GM19238 (cell line): Measurements from ENCODE around the gene OGDHL.
"Not testable (repeated sequence)": the region's sequence is repeated elsewhere in the genome, so short reads cannot be mapped to it uniquely, and the experiment has no call there.

Source experiments
- DNase-seq: peaks from one replicate; pipeline ENCODE4 v3.0.0; 2011; ENCODE audit warnings: low spot score; ENCODE audit not compliant: insufficient read length

Gene OGDHL

DNA sequence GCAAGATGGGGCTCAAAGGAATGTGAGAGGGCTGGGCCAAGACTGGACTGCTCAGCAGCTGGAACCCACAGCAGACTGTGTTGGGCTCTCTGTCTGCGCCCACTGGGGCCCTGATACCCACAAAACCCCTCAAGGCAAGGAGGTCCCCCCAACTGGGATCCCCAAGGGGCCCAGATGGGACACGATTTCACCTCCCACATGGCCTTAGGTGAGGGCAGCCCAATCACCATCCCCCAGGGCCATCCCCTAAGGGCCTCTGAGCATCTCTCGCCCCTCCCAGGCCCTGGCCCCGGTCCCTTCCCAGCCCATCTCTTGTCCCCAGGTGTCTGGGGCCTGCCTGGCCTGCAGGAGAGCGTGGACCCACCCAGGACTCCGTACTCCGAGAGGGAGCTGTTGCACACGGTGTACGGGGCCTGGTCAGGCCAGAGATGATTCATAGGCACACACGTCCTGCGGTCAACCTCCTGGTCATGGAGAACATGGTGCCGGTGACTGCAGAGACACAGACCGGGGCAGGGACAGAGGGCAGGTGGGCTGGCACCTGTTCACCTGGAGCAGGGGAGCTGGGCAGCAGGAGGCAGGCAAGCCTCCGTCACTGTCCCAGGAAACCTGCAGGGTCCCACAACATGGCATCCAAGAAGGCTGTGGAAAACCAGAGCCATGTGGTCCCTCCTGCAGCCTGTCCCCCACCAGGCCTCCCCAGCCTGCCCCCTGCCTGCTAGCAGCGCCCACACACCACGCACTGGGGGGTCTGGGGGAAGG is 21.6 kb downstream of the OGDHL start:
- DNase-seq: no peak

DNA sequence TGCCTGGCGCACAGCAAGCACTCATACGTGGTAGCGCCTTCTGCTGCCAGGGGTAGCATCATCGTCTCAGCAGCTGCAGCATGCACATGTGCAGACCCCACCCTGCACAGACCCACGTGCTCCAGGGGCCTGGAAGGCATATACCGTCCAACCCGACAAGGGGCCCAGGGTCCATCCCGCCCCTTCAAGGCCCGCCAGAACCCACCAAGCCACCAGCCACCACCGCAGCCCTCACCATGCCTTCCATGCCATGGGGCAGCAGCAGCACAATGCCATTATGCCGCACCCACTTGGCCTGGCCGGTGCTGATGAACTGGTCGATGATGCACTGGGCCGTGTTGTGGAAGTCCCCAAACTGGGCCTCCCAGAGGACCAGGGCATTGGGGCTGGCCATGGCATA is 22.7 kb downstream of the OGDHL start:
- DNase-seq: no peak

DNA sequence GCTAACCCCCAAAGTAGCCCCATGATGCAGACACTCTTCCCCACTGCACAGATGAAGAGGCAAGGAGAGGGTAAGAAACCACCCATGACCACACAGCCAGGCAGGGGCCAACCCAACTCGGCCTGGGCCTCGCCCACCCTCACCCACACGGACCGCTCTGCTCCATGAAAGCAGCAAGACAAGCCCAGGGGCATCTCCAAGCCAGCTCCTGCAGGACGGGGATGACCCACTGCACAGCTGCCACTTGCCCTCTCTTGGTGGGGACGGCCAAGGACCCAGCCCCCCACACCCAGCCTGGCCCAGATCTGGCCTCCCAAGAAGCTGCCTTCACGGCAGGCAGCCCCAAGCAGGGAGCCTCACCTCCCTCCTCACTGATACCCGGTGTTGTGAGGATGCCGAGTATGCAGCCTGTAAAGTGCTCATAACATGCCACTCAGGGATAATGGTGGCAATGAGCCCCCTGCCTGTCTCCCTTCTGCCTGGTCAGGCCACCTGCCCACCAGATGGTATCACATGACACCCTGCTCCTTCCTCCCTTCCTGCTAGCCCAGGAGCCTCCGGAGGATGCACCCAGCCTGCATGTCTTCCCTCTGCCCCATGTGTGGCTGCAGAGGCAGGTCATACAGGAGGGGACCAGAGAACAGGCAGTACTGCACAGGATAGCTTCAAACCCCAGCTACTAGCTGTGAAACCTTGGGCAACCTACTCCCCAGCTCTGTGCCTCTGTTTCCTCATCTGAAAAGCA is 23.3 kb downstream of the OGDHL start:
- no peak for DNase-seq

DNA sequence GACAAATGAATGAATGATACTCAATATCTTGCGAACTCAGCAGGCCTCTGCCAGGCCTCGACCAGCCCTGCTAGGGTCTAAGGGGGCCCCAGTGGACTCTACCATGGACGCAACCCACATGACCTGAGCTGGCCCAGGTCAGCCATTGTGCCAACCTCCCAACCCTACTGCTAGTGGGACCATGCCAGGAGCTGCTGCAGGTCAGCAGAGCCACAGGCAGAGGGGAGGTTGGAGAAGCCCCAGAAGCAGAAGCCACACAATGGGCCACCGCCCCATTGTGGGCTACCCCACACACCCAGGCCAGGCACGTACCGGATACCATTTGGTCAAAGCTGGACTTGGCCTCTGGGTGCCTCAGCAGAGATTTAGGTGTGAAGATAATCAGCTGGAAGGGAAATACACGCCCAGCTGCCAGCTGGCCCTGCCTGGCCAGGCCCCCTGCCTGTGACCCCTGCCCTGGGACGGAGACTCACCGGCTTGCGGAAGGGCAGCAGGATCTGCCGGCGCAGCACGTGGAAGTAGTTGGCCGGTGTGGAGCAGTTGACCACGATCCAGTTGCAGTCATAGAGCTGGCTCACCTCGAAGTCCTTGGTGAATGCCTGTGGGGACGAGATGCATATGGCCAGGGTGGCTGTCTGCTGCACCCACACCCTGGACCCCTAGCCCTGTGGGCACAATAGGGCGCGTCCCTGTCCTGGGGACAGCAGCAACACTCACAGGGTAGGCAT is 24.5 kb downstream of the OGDHL start:
- no peak for DNase-seq

DNA sequence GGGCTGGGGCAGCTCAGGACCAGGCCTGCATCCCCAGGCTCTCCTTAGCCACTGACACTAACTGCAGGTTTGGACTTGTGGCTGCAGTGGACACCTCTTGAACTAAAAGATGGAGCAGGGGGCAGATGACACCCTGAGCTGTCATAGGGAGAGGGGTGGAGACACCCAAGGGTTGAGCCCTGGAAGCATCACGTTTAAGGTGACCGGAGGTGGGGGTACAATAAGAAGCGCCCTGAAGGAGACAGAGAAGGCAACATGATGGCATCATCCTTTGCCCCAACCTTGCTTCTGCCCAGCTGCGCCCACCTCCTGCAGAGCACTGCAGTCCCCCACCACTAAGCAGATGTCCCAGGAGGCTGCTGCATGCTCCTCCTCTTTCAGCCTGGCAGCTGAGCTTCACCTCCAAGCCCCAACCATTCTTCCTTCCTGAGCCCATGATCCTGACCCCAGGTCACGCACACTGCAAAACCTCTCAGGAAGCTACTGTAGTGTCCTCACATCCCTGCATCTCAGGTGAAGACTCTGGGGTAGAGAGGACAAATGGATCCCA is 25.5 kb downstream of the OGDHL start:
- DNase-seq: no peak

DNA sequence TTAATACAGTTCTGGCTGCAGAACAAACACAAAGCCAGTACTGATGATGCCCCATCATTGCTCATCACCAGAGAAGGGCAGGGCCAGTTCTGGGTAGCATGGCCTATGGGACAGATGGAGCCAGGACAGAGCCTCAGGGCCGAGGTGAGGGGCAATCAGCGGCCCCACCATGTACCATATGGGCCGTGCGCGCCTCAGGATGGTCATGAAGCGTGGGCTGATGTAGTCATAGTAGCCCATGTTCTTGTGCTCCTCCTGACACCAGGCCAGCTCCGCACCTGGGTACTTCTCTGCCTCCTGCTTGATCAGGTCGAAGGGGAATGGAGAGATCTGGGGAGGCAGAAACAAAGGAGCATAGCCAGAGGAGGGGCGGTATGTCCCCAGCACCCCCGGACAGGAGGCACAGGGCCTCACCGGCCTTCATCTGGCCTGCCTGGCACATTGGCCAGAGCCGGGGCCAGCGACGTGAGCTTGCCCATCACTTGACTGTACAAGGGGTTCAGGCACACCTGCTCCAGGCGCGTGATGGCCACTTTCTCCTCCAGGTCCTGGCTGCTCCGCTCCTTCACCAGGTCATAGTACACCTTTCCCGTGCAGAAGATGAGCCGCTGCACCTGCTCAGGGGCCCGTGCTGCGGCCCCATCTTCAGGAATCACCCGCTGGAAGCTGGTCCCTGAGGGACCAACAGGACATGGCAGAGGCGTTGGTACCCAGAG is 26.1 kb downstream of the OGDHL start:
- no peak for DNase-seq

DNA sequence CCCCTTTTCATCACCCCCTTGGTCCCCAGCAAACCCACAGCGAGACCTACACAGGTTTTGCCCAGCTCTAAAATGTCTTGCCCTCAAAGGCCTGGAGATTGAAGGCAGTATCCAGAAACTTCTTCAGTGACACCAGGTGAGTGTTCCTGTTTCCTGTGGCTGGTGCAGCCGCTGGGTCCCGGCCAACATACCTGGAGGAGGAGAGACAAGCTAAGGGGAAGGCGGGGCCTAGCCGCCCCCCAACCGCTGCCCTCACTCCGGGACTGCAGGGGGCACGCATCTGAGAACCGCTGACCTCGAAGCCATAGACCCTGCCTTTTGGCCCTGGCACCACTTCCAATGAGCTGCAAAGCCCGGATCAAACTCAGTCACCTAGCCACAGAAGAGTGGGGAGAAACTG is 27.0 kb downstream of the OGDHL start:
- no peak for DNase-seq

DNA sequence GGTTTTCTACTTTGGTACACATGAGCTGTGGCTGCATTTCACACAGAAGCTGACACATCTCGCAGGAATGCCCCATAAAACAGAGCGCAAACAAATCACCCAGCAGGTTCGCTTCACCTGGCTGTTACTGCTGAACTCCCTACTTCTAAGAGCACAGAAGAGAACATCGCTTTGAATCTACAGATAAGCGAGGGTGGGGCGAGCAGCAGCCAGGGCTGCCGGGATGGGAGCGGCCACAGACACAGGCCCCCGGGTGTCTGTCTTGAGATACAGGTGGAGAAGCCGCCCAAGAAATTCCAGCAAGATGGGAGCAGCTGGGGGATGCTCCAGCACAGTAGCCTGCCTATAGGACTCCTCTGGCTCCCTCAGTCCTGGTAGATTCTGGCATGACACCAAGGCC is 27.4 kb downstream of the OGDHL start:
- no peak for DNase-seq

DNA sequence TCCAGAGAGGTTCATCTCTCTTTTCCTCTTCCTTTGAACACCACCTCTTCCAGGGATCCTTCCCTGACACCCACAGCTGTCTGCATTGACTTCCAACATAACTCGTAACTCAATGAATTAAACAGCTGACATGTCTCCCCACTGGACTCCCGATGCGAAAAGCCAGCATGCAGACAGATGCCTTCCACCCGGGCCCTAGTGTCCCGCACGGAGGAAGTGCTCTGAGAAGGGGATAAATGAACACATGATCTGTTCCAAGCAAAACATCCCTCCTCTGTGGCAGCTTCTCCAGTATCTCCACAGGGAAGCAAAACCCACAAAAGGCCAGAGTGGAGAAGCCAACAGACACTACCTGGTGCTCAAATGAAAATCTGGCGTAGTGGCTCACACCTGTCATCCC is 28.3 kb downstream of the OGDHL start:
- no peak for DNase-seq

DNA sequence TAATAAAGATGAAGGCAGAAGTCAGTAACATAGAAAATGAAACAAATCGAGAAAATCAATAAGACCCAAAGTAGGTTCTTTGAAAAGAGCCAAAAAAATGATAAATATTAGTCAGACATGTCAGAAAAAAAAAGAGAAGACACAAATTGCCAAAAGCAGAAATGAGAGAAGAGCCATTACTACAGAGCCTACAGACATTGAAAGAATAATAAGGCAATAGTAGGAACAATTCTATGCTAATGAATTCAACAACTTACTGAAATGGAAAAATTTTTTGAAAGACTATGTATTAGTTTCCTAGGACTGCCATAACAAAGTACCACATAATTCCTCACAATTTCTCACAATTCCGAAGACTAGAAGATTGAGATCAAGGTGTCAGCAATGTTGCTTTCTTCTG is 35.5 kb downstream of the OGDHL start:
- DNase-seq: no peak

DNA sequence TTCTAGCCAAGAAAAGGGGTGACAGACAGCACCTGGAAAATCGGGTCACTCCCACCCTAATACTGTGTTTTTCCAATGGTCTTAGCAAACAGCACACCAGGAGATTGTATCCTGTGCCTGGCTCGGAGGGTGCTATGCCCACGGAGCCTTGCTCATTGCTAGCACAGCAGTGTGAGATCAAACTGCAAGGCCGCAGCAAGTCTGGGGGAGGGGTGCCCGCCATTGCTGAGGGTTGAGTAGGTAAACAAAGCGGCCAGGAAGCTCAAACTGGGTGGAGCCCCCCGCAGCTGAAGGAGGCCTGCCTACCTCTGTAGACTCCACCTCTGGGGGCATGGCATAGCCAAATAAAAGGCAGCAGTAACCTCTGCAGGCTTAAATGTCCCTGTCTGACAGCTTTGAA is 47.0 kb downstream of the OGDHL start:
- DNase-seq: not testable (repeated sequence)

DNA sequence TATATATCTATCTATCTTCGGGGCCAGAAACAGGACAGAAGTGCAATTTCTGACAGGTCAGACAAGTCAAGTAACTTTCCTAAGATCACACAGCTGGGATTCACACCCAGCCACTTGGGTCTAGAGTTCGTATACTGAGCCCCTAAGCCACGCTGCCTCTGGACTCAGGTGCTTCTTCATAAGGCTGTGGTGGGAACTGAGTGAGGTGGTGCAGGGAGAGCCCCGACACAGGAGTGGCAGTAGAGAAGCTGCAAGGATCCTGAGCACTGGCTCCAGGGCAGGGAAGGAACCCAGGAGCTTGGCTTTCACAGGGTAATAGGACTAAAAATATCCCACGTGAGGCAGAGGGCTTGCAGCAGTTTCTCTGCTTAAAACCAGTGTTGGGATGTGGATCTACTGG is 48.9 kb downstream of the OGDHL start:
- DNase-seq: no peak

DNA sequence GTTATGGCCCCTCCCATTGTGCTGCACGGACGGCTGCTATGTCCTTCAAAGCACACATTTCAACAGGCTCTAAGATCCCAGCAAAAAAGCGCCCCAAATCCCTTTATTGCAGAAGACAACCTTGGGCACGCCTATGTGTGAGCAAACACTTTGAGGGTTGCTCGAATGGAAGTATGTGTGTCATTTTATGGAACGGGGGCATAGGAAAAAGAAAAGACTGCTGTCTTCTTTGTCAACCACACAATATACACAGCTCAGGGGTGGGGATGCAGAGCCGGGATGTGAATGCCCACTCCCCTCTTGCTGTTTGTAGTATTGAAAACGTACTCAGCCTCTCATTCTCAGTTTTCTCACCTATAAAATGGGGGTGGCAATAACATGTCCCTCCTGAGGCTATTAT is 50.6 kb downstream of the OGDHL start:
- no peak for DNase-seq

DNA sequence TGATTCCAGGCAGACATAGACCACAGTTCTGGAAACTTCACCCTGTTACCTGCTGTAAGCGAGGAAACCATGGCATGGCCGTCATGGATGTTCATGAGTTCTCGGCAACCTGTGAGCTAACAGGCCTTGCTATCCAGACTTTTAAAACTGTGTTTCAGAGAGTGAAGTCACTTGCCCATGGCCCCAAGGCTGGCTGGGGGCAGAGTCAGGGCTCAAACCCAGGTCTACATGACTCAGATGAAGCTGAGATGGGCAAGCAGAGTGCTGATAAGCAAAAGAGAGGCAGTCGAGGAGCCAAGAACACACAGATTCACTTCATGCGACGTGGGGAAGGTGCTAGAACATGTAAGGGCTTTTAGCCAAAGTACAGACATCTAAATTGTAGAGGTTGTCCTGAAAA is 51.2 kb downstream of the OGDHL start:
- DNase-seq: no peak

DNA sequence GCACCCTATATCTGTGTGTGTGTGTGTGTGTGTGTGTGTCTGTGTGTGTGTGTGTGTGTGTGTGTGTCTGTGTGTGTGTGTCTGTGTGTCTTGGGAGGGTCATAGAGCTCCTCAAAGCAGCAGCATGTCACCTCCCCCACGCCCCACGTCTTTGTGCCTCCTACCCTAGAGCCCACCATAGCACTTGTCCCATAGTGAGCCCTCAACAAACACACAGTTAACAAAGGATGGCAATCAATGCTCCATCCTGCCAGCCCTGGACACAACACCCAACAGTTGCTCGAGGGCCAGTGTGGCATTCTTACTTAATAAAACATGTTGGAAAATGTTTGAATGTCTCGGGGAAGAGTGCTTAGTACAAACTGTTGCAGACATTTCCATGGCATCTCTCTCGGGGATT is 52.2 kb downstream of the OGDHL start:
- no peak for DNase-seq

DNA sequence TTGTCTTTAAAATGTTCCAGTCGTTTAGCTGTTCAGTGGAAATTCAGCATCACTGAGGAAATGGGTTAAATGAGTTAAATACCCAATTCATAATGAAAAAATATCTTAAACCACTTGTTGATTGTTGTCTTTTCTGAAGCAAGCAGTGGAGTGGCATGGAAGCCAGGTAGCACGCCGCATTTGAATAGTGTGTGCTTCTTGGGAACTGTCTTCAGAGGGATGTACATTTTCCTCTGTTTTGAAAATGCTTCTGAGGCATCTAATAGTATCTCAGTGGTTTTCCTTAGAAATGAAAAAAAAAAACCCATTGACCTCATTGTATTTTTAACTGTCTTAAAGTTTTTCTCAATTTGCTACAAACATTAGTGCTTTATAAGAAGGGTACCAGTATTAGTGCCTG is 54.5 kb downstream of the OGDHL start:
- DNase-seq: no peak

DNA sequence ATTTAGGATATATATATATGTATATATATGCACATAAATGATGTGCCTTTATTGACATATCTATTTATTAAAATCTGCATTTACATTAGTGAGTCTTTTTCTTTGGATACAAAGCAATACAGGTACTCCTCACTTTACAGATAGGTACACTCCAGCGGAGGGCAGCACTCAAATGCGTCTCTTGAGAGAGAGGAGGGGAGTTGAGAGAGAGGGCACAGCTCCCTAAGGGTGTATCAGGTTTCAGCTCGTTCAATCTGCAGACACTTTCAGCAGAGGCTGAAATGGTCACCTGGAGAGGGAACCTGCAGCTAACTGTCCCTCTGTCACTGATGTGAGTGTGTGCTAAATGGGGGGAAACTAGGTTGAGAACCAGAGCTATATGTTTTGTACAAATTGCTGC is 61.1 kb downstream of the OGDHL start:
- DNase-seq: no peak

DNA sequence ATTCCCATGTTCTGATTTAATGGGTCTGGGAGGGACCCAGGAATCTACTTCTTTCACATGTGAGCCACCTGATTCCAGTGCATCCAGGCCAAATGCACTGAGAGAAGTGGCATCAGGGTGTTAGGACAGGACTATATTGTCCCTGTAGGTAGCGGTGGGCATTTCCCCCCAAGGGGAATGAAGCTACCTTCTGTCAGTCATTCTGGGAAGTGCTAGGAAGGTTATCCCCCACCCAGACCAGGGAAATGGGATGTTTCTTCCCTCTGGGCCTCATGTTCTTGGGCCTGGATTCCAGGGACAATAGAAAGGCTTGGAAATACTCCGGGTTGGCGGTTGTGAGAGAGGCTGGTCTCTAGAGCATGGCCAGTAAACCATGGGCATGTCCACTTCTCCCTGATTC is 61.9 kb downstream of the OGDHL start:
- no peak for DNase-seq

DNA sequence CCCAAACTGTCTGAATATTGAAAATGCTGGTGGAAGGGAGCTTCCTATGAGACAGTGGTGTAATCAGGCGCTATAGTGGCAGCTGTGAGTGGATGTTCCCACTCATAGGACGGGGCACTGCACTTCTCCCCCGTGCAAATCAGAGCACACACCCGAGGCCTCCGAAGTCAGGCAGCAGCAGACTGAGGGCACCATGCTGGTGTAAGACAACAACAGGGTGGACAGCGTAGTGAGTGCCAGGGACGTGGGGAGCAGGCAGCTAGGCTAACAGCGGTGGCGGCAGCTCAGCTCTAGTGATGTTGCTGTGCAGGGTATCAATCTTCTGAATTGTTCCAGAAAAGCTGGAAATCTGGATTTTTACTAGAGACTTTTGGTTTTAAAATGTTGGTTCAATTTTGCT is 63.4 kb downstream of the OGDHL start:
- DNase-seq: no peak

DNA sequence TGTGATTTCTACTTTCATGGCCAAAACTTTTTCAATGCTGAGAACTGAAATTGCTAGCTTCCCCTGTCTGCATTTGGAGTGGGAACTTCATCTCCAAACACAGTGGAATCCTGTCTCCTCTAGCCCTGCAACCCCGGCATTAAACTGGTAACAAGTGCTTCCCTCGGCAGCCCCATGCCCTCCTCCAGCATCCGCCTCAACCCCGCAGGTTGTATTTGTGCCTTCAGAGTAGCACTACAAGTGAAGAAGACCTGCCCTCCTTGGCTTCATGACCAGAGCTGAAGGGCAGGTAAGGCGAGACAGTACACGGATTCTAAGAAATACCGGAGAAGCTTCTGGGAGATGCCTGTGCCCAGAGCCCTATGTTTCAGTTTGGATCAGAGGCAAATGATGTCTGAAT is 65.8 kb downstream of the OGDHL start:
- no peak for DNase-seq

DNA sequence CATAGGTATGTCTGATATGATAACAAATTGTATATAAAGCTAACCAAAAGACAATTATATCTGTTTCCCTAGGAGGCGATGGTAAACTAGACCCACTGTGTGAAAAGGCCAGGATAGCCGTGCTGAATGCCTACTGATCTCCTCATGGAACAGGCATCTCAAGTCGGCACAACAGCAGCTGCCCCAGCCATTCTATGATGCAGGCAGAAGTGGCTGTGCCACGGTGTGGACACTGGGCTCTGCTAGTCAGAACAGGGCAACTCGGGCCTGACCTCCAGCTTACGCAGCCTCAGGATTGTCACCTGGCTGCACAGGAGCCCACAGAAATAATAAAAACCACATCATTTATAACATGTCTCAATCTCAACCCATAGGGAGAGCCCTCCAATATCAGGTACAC is 67.7 kb downstream of the OGDHL start:
- DNase-seq: no peak

DNA sequence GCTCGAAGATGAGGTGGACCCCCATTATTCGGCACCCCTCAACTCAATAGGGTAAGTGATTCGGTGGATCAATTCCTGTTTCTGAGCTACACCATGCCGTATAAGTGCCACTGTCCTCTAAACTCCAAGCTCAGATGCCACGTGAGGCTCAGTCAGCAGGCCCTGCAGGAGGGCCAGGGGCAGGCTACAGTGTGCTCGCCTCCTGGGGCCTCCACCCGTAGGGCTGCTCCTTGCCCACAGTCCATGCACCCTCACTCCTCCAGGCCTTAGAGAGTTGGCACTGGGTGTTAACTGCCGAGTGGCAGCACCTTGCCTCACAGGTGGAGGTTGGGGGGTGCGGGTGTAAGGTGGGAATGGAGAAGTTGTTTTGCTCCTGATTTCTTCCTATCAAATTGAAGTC is 70.5 kb downstream of the OGDHL start:
- no peak for DNase-seq
